ENCODE results near the gene COL25A1.

DNA sequence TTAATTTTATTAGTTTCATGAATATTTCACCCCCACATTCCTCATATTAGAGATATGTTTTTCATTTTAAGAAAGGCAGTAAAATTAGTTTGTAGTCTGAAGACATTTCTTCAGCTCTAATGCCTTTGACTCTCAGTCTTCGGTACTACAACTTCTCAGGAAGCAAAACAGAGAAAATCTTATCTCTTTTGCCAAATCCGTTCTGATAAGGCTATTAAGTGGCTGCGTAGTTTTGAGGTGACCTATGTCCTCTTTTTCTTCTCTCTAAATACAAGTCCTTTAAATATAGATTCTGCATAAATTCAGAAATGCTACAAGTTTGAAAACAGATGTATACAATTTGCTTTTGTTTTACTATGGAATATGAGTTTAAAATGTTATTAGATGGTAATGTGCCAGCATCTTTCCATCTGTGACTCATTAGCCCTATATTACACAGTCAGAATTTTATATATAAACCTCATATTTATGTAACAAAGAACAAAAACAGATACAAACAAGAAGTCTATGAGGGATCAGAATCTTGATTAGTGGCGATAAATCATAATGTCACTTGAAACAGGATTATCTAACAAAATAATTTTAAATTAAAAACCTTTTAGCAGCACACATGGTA, 358.4 kb downstream of the COL25A1 start:
- no peak for TF ChIP-seq EZH2 (IDR thresholded peaks at IDR 0.05; ENCODE audit: borderline replicate concordance, low read depth, low read length, poor library complexity, severe bottlenecking)
- TF ChIP-seq, protein P1, sequence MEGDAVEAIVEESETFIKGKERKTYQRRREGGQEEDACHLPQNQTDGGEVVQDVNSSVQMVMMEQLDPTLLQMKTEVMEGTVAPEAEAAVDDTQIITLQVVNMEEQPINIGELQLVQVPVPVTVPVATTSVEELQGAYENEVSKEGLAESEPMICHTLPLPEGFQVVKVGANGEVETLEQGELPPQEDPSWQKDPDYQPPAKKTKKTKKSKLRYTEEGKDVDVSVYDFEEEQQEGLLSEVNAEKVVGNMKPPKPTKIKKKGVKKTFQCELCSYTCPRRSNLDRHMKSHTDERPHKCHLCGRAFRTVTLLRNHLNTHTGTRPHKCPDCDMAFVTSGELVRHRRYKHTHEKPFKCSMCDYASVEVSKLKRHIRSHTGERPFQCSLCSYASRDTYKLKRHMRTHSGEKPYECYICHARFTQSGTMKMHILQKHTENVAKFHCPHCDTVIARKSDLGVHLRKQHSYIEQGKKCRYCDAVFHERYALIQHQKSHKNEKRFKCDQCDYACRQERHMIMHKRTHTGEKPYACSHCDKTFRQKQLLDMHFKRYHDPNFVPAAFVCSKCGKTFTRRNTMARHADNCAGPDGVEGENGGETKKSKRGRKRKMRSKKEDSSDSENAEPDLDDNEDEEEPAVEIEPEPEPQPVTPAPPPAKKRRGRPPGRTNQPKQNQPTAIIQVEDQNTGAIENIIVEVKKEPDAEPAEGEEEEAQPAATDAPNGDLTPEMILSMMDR (conservative IDR thresholded peaks at IDR 0.05; ENCODE audit: low read depth, low read length): no peak
